Activated CD4-positive, alpha-beta T cell treated with anti-CD3 and anti-CD28 coated beads for 36 hours (primary cell): ENCODE data around the gene MCHR1. TPM values are rescaled to one million over a fixed set of nuclear protein-coding genes. Genes with fewer than 3 reads are reported as not detected.
"Not testable (repeated sequence)": the region's sequence is repeated elsewhere in the genome, so short reads cannot be mapped to it uniquely, and the experiment has no call there.

Source experiments
- ATAC-seq: fragments of 200-7000 bp; cut with Tn5 transposase; one replicate; pipeline ENCODE4 v1.10.0; 2021; ENCODE audit warnings: mild to moderate bottlenecking, moderate library complexity
- CTCF ChIA-PET: fragments of 350-600 bp; sonication (Branson Sonifier 250); formaldehyde crosslinking; loops from one replicate; lab custom pipeline; 2021; ENCODE audit warnings: antibody characterized with exemption; lab: Charles Lee
- POLR2A ChIA-PET: fragments of 350-600 bp; sonication (Branson Sonifier 250); formaldehyde crosslinking; loops from one replicate; lab custom pipeline; 2021; ENCODE audit warnings: antibody characterized with exemption, inconsistent platforms; lab: Charles Lee
- DNase-seq: peaks from one replicate; pipeline ENCODE4 v3.0.0-alpha.2; 2020
- H3K27ac Mint-ChIP-seq: one replicate; pipeline ENCODE4 v1.8.0; 2021; ENCODE audit warnings: mixed read lengths
- H3K27me3 Mint-ChIP-seq: one replicate; pipeline ENCODE4 v1.8.0; 2021; ENCODE audit warnings: mixed read lengths
- H3K36me3 Mint-ChIP-seq: one replicate; pipeline ENCODE4 v1.8.0; 2021; ENCODE audit warnings: low read depth, mixed read lengths
- H3K4me1 Mint-ChIP-seq: one replicate; pipeline ENCODE4 v1.8.0; 2021; ENCODE audit warnings: mixed read lengths
- H3K4me3 Mint-ChIP-seq: one replicate; pipeline ENCODE4 v1.8.0; 2021; ENCODE audit warnings: mild to moderate bottlenecking, moderate library complexity, mixed read lengths
- H3K9me3 Mint-ChIP-seq: one replicate; pipeline ENCODE4 v1.8.0; 2021; ENCODE audit warnings: low read depth, mixed read lengths
- intact Hi-C, 2 experiments: fragments of 100-400 bp; cut with DNase I in 1 of 2; cut with micrococcal nuclease in 1 of 2; formaldehyde crosslinking; loops; one replicate each; pipeline versions ENCODE4 v1.14.2 to v1.15.1; 2022 to 2024; cut with DNase I, micrococcal nuclease
- total RNA-seq, 2 experiments: library from RNA; stranded (reverse); gene quantifications; one replicate each; pipeline ENCODE4 v1.2.3, GENCODE V29; 2021

MCHR1 gene
- total RNA-seq, 2 experiments from 2014 or later = not detected

DNA sequence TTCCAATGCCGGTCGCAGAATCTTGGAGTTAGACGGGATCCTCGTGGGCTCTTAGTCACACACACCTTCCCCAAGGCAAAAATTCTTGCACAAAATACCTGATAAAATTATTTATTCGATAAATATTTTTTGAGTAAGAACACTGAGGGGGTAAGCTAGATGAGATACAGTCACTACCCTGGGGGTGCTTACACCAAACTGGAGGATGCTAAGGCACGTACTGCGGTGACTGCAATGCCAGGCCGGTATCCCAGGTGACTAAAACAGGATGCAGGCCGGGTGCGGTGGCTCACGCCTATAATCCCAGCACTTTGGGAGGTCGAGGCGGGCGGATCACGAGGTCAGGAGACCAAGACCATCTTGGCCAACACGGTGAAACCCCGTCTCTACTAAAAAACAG, 41.0 kb upstream of the MCHR1 start:
- CTCF ChIA-PET = interaction anchor here (1.8 kb wide), 1 partner anchor 114 kb away, joined by 5 read pairs; no protein-coding TSS in a partner anchor
- no peak overlapping the region for H3K27ac Mint-ChIP-seq
- H3K4me3 Mint-ChIP-seq = peak overlapping the region; percentile 85
- no peaks in the 10 kb centered on the region for H3K36me3 Mint-ChIP-seq
- POLR2A ChIA-PET = no interaction called here
- no peaks in the 10 kb centered on the region for H3K27me3 Mint-ChIP-seq
- no peak for DNase-seq
- peaks cover 29% of the 10 kb centered on the region for H3K4me1 Mint-ChIP-seq
- no peaks in the 10 kb centered on the region for H3K9me3 Mint-ChIP-seq
- intact Hi-C loops = loop anchor here (5.0 kb wide), 2 partner anchors 46 to 1309 kb away; partner anchors contain the start of gene CENPM (in 1 of the 2)
- no peak for ATAC-seq

- Mint-ChIP-seq H3K27me3 (no peaks in the 10 kb centered on the region), H3K9me3 (no peaks in the 10 kb centered on the region), H3K4me1 (peaks cover 16% of the 10 kb centered on the region), H3K36me3 (no peaks in the 10 kb centered on the region), H3K4me3 (no peak overlapping the region), H3K27ac (no peak overlapping the region)
- intact Hi-C loops = no loop called here
- ATAC-seq (no peak), DNase-seq (no peak)
- ChIA-PET POLR2A (interaction anchor here (0.6 kb wide), 1 partner anchor 13 kb away, joined by 3 read pairs; no protein-coding TSS in a partner anchor), CTCF (interaction anchor here (1.6 to 6.4 kb wide), 3 partner anchors 9 to 205 kb away, joined by 5 to 79 read pairs (median 16); no protein-coding TSS in a partner anchor)
Measured at GRCh38 chr22:40641269-40641668, 38.0 kb upstream of the MCHR1 start.

- DNase-seq = no peak
- Mint-ChIP-seq H3K9me3 (no peaks in the 10 kb centered on the region), H3K4me1 (peaks cover 17% of the 10 kb centered on the region), H3K36me3 (no peaks in the 10 kb centered on the region), H3K4me3 (no peak overlapping the region), H3K27ac (no peak overlapping the region), H3K27me3 (no peaks in the 10 kb centered on the region)
- POLR2A ChIA-PET = interaction anchor here (0.6 kb wide), 1 partner anchor 46 kb away, joined by 3 read pairs; no protein-coding TSS in a partner anchor
- CTCF ChIA-PET = interaction anchor here (1.6 to 6.4 kb wide), 3 partner anchors 8 to 206 kb away, joined by 5 to 79 read pairs (median 16); no protein-coding TSS in a partner anchor
- no peak for ATAC-seq
- intact Hi-C loops = no loop called here
Measured at GRCh38 chr22:40642316-40642715, 37.0 kb upstream of the MCHR1 start.

- no peak overlapping the region for H3K4me3 Mint-ChIP-seq
- H3K27ac Mint-ChIP-seq = no peak overlapping the region
- ChIA-PET POLR2A (interaction anchor here (2.1 kb wide), 1 partner anchor 209 kb away, joined by 6 read pairs; no protein-coding TSS in a partner anchor), CTCF (interaction anchor here (0.6 to 6.4 kb wide), 40 partner anchors 9 to 587 kb away, joined by 3 to 79 read pairs (median 4); partner anchors contain the start of gene MRTFA)
- H3K27me3 Mint-ChIP-seq = no peaks in the 10 kb centered on the region
- no peaks in the 10 kb centered on the region for H3K36me3 Mint-ChIP-seq
- H3K4me1 Mint-ChIP-seq = peaks cover 16% of the 10 kb centered on the region
- ATAC-seq (no peak), DNase-seq (no peak)
- intact Hi-C loops = loop anchor here (1.0 kb wide), 3 partner anchors 120 to 208 kb away; no protein-coding TSS in a partner anchor
- H3K9me3 Mint-ChIP-seq = no peaks in the 10 kb centered on the region
Measured at GRCh38 chr22:40645579-40646197, 33.6 kb upstream of the MCHR1 start.

- Mint-ChIP-seq H3K36me3 (no peaks in the 10 kb centered on the region), H3K27ac (no peak overlapping the region), H3K9me3 (no peaks in the 10 kb centered on the region), H3K4me1 (peaks cover 30% of the 10 kb centered on the region), H3K4me3 (no peak overlapping the region), H3K27me3 (no peaks in the 10 kb centered on the region)
- ATAC-seq = no peak
- ChIA-PET CTCF (interaction anchor here (0.6 to 1.6 kb wide), 3 partner anchors 23 to 663 kb away, joined by 3 to 5 read pairs (median 4); no protein-coding TSS in a partner anchor), POLR2A (no interaction called here)
- intact Hi-C loops = no loop called here
- no peak for DNase-seq
Measured at GRCh38 chr22:40648386-40648785, 30.9 kb upstream of the MCHR1 start.

DNA sequence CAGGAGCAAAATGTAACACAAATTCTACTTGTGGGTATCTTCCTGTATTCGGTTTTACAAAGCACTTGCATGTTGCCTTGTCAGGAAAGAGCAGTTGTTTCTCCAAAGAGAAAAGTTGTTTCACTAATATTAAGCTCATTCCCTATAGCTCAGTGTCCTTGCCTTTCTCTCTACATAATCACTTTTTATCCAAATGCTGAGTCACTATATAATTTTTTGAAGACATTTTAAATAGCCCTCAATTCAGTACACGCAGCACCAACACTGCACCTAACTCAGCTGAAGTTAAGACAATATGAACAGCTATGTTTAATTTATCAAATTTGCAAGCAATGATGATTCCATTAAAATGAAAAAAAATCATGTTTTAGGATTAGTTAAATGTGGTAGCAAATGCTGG, 28.2 kb upstream of the MCHR1 start:
- no peak for ATAC-seq
- no peaks in the 10 kb centered on the region for H3K9me3 Mint-ChIP-seq
- ChIA-PET POLR2A (no interaction called here), CTCF (interaction anchor here (0.7 to 4.0 kb wide), 12 partner anchors 9 to 264 kb away, joined by 3 to 16 read pairs (median 4); no protein-coding TSS in a partner anchor)
- no peaks in the 10 kb centered on the region for H3K27me3 Mint-ChIP-seq
- intact Hi-C loops = loop anchor here in 1 of 2 experiments (10.0 kb wide), 1 partner anchor 244 kb away; no protein-coding TSS in a partner anchor
- peaks cover 25% of the 10 kb centered on the region for H3K4me1 Mint-ChIP-seq
- DNase-seq = no peak
- H3K4me3 Mint-ChIP-seq = no peak overlapping the region
- no peaks in the 10 kb centered on the region for H3K36me3 Mint-ChIP-seq
- H3K27ac Mint-ChIP-seq = peak overlapping the region; percentile 47

DNA sequence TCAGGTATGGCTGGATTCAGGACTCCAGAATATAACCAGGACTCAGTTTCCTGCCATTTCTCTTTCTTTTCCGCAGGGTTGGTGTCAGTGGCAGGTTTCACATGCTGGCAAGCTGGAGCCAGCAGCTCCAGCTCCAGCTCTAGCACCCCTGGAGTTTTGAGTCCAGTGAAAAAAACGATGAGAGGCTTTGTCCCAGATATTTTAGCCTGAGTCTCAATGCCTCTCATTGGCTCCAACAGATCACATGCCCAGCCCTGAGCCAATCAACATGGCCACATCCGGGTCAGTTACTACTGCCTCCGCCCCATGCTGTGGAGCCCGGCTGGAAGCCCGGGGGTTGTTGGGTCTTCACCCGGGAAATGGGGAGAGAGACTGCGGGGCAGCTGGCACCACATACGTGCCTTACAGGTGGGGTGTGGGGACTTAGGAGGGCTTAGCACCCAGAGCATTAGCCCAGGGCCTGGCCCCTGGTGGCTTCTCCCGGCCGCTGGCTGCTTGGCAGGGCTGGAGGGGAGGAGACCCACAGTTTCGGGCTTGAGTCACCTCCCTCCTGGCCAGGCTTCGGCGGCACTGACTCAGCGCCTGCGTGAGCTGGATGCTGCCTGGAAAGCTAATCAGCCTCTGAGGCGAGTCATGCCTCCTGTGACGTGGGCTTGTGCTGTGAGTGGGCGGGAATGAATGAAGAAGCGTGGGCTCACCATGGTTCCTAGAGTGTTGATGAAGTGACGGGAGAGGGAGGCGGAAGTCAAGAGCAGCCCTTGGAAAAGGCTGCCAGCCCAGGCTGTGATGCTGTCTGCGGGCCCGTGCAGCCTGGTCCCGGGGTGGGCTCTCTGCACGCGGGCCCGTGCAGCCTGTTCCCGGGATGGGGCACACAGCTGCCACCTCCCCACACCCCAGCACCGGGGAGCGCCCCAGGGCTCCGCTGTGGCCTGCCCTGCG, 27.5 kb upstream of the MCHR1 start:
- DNase-seq (peak; percentile 97), ATAC-seq (peak; percentile 99)
- ChIA-PET CTCF (interaction anchor here (0.5 to 4.0 kb wide), 11 partner anchors 19 to 393 kb away, joined by 3 to 16 read pairs (median 3); no protein-coding TSS in a partner anchor), POLR2A (interaction anchor here (0.6 to 1.0 kb wide), 3 partner anchors 18 to 299 kb away, joined by 3 to 5 read pairs (median 3); partner anchors contain the start of gene RBX1)
- Mint-ChIP-seq H3K9me3 (no peaks in the 10 kb centered on the region), H3K27me3 (no peaks in the 10 kb centered on the region), H3K27ac (peak overlapping the region; percentile 88), H3K36me3 (no peaks in the 10 kb centered on the region), H3K4me3 (peak overlapping the region; percentile 64), H3K4me1 (peaks cover 21% of the 10 kb centered on the region)
- intact Hi-C loops = loop anchor here (1.0 to 10.0 kb wide), 10 partner anchors 16 to 243 kb away; partner anchors contain the start of genes MRTFA (in 1 of the 2) and ST13 (in 1 of the 2)

DNA sequence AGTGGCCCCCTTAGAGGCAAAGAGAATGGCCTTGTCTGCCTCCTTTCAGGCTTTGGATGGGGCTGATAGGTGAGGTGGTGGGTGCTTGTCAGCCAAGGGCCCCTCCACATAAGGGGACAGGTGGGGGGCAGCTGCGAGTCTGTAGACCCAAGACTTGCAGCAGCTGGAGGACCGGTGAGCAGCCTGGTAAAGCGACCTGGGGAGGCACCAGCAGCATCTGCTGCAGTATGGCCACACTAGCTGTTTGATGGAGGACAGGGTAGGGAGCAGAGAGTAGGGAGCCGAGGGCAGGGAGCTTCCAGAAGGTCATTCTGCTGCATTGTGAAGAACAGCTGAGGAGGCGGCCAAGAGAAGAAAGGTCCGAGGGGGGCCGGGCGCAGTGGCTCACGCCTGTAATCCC, 25.9 kb upstream of the MCHR1 start:
- Mint-ChIP-seq H3K36me3 (no peaks in the 10 kb centered on the region), H3K4me1 (peaks cover 18% of the 10 kb centered on the region), H3K27me3 (no peaks in the 10 kb centered on the region), H3K9me3 (no peaks in the 10 kb centered on the region), H3K4me3 (no peak overlapping the region), H3K27ac (no peak overlapping the region)
- DNase-seq (no peak), ATAC-seq (no peak)
- intact Hi-C loops = loop anchor here (2.0 to 10.0 kb wide), 3 partner anchors 15 to 241 kb away; no protein-coding TSS in a partner anchor
- CTCF ChIA-PET = interaction anchor here (0.7 to 4.0 kb wide), 4 partner anchors 29 to 1157 kb away, joined by 3 to 16 read pairs (median 3); no protein-coding TSS in a partner anchor
- POLR2A ChIA-PET = interaction anchor here (0.7 kb wide), 1 partner anchor 244 kb away, joined by 3 read pairs; no protein-coding TSS in a partner anchor

- ATAC-seq (no peak), DNase-seq (no peak)
- Mint-ChIP-seq H3K4me3 (no peak overlapping the region), H3K9me3 (no peaks in the 10 kb centered on the region), H3K27ac (no peak overlapping the region), H3K36me3 (no peaks in the 10 kb centered on the region), H3K27me3 (no peaks in the 10 kb centered on the region), H3K4me1 (peaks cover 18% of the 10 kb centered on the region)
- intact Hi-C loops = loop anchor here in 1 of 2 experiments (10.0 kb wide), 1 partner anchor 240 kb away; no protein-coding TSS in a partner anchor
- ChIA-PET CTCF (interaction anchor here (0.6 kb wide), 1 partner anchor 154 kb away, joined by 3 read pairs; no protein-coding TSS in a partner anchor), POLR2A (no interaction called here)
Measured at GRCh38 chr22:40654522-40655167, 24.6 kb upstream of the MCHR1 start.

GRCh38 chr22:40655941-40656340, 23.3 kb upstream of the MCHR1 start:
- H3K9me3 Mint-ChIP-seq, H3K27me3 Mint-ChIP-seq, H3K27ac Mint-ChIP-seq, H3K4me3 Mint-ChIP-seq, DNase-seq, H3K36me3 Mint-ChIP-seq, ATAC-seq: not testable (repeated sequence)
- H3K4me1 Mint-ChIP-seq = peaks cover 17% of the 10 kb centered on the region
- CTCF ChIA-PET = interaction anchor here (1.6 kb wide), 1 partner anchor 219 kb away, joined by 5 read pairs; no protein-coding TSS in a partner anchor
- intact Hi-C loops = loop anchor here in 1 of 2 experiments (10.0 kb wide), 1 partner anchor 239 kb away; no protein-coding TSS in a partner anchor
- POLR2A ChIA-PET = interaction anchor here (0.6 kb wide), 1 partner anchor 52 kb away, joined by 5 read pairs; no protein-coding TSS in a partner anchor
